SK-N-SH treated with all-trans-retinoic acid at 6 μM for 48 hours (cell line): ENCODE data around the gene STIP1.

ENCODE experiments used
- ATAC-seq: fragments of 200-7000 bp; cut with Tn5 transposase; 3 replicates; pipeline ENCODE4 v1.9.1; 2020; ENCODE audit warnings: mild to moderate bottlenecking, moderate library complexity
- ARNTL ChIP-seq: fragments of 450-650 bp; formaldehyde crosslinking; IDR thresholded peaks from 2 replicates; pipeline ENCODE4 v1.5.0; 2020; ENCODE audit warnings: low read depth, mild to moderate bottlenecking, moderate library complexity, borderline replicate concordance
- CSDC2 ChIP-seq: fragments of 250-450 bp; sonication (Bioruptor Pico); IDR thresholded peaks from 2 replicates; pipeline ENCODE4 v1.5.0; 2020; ENCODE audit warnings: mild to moderate bottlenecking, moderate library complexity
- ESRRG ChIP-seq: fragments of 250-450 bp; sonication (Bioruptor Pico); IDR thresholded peaks from 2 replicates; pipeline ENCODE4 v1.6.1; 2021; ENCODE audit warnings: mild to moderate bottlenecking
- GLIS3 ChIP-seq: fragments of 250-450 bp; sonication (Bioruptor Pico); IDR thresholded peaks from 2 replicates; pipeline ENCODE4 v1.5.0; 2020; ENCODE audit warnings: mild to moderate bottlenecking, moderate library complexity
- ISL1 ChIP-seq: fragments of 250-450 bp; sonication (Bioruptor Pico); IDR thresholded peaks from 2 replicates; pipeline ENCODE4 v2.1.2; 2022; ENCODE audit warnings: mild to moderate bottlenecking, moderate library complexity
- OSR1 ChIP-seq: fragments of 250-450 bp; sonication (Bioruptor Pico); IDR thresholded peaks from 2 replicates; pipeline ENCODE4 v1.8.0; 2022; ENCODE audit warnings: moderate library complexity, mild to moderate bottlenecking, inconsistent platforms
- RARB ChIP-seq: fragments of 250-450 bp; sonication (Bioruptor Pico); IDR thresholded peaks from 2 replicates; pipeline ENCODE4 v1.8.0; 2021; ENCODE audit warnings: mild to moderate bottlenecking, moderate library complexity
- SNAI2 ChIP-seq: fragments of 250-450 bp; sonication (Bioruptor Pico); IDR thresholded peaks from 2 replicates; pipeline ENCODE4 v1.5.0; 2020; ENCODE audit warnings: mild to moderate bottlenecking, moderate library complexity
- TCF4 ChIP-seq: fragments of 250-450 bp; sonication (Bioruptor Pico); IDR thresholded peaks from 2 replicates; pipeline ENCODE4 v1.8.0; 2021; ENCODE audit warnings: mild to moderate bottlenecking, moderate library complexity, borderline replicate concordance
- TOX ChIP-seq: fragments of 250-450 bp; sonication (Bioruptor Pico); IDR thresholded peaks from 2 replicates; pipeline ENCODE4 v1.8.0; 2021; ENCODE audit warnings: mild to moderate bottlenecking, moderate library complexity, borderline replicate concordance
- ZFP3 ChIP-seq: fragments of 250-450 bp; sonication (Bioruptor Pico); IDR thresholded peaks from 2 replicates; pipeline ENCODE4 v1.5.0; 2020; ENCODE audit warnings: mild to moderate bottlenecking, moderate library complexity
- ZFP30 ChIP-seq: fragments of 450-650 bp; formaldehyde crosslinking; IDR thresholded peaks from 2 replicates; pipeline ENCODE4 v1.5.0; 2022; ENCODE audit warnings: mild to moderate bottlenecking, moderate library complexity
- ZNF565 ChIP-seq: fragments of 450-650 bp; formaldehyde crosslinking; conservative IDR thresholded peaks from 2 replicates; pipeline ENCODE4 v1.5.0; 2020; ENCODE audit warnings: low read depth, mild to moderate bottlenecking, moderate library complexity
- ZNF8 ChIP-seq: fragments of 450-650 bp; formaldehyde crosslinking; IDR thresholded peaks from 2 replicates; pipeline ENCODE4 v1.5.0; 2020; ENCODE audit warnings: mild to moderate bottlenecking, moderate library complexity
- TF ChIP-seq, protein P1 (sequence below): fragments of 250-450 bp; sonication (Bioruptor Pico); IDR thresholded peaks from 2 replicates; pipeline ENCODE4 v1.5.0; 2020; ENCODE audit warnings: mild to moderate bottlenecking, moderate library complexity
- TF ChIP-seq, protein P2 (sequence below): fragments of 250-450 bp; sonication (Bioruptor Pico); IDR thresholded peaks from 2 replicates; pipeline ENCODE4 v1.5.1; 2020; ENCODE audit warnings: low read depth, mild to moderate bottlenecking, moderate library complexity
- TF ChIP-seq, protein P3 (sequence below): fragments of 250-450 bp; sonication (Bioruptor Pico); IDR thresholded peaks from 2 replicates; pipeline ENCODE4 v1.8.0; 2020; ENCODE audit warnings: mild to moderate bottlenecking, moderate library complexity, borderline replicate concordance
- TF ChIP-seq, protein P4 (sequence below): fragments of 250-450 bp; sonication (Bioruptor Pico); IDR thresholded peaks from 2 replicates; pipeline ENCODE4 v1.5.1; 2021; ENCODE audit warnings: mild to moderate bottlenecking, moderate library complexity

Gene STIP1

DNA sequence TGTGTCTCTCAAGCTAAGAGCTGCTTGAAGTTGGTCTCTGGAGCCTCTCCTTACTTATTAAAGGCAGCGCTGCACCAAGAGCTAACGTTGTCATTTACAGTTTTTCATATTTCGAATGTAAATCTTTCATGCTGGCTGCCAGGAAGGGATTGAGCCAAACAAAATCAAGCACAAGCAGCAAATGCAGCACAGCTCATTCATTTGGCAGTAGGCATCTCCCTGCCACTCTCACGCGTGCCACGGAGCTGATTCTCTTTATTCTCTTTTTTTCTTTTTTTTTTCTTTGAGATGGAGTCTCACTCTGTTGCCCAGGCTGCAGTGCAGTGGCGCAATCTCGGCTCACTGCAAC is 47.0 kb downstream of the STIP1 start:
- ATAC-seq: no peak
- TF ChIP-seq TOX (CRISPR knock-in tag) (no peak), ZFP3 (CRISPR knock-in tag) (no peak), TCF4 (CRISPR knock-in tag) (no peak), RARB (CRISPR knock-in tag) (no peak), ZFP30 (CRISPR knock-in tag) (no peak)
- TF ChIP-seq, protein P1, sequence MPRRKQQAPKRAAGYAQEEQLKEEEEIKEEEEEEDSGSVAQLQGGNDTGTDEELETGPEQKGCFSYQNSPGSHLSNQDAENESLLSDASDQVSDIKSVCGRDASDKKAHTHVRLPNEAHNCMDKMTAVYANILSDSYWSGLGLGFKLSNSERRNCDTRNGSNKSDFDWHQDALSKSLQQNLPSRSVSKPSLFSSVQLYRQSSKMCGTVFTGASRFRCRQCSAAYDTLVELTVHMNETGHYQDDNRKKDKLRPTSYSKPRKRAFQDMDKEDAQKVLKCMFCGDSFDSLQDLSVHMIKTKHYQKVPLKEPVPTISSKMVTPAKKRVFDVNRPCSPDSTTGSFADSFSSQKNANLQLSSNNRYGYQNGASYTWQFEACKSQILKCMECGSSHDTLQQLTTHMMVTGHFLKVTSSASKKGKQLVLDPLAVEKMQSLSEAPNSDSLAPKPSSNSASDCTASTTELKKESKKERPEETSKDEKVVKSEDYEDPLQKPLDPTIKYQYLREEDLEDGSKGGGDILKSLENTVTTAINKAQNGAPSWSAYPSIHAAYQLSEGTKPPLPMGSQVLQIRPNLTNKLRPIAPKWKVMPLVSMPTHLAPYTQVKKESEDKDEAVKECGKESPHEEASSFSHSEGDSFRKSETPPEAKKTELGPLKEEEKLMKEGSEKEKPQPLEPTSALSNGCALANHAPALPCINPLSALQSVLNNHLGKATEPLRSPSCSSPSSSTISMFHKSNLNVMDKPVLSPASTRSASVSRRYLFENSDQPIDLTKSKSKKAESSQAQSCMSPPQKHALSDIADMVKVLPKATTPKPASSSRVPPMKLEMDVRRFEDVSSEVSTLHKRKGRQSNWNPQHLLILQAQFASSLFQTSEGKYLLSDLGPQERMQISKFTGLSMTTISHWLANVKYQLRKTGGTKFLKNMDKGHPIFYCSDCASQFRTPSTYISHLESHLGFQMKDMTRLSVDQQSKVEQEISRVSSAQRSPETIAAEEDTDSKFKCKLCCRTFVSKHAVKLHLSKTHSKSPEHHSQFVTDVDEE (CRISPR knock-in tag): no peak

DNA sequence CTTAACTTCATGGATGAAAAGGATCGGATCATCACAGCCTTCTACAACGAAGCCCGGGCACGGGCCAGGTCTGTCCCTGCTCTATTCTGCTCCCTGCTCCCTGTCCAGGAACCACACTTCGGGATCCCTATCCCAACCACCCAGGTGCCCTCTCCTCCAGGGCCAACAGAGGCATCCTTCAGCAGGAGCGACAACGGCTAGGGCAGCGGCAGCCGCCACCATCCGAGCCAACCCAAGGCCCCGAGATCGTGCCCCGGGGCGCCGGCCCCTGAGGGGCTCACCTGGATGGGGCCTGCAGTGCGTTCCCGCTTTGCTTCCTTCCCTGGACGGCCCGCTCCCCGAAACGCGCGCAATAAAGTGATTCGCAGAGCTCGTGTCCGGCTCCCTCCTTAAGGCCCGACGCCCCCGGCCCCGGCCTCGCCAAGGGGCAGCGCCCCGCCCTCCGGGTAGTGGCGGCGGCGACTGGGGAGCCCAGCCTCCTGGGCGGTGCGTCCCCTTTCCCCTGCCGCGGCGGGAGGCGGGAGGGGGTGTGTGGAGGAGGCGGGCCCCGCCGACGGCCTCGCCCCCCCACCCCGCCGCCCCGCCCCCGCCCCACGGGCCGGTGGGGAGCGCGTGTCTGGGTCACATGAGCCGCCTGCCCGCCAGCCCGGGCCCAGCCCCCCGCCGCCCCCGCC is 48.1 kb downstream of the STIP1 start, which contains the start of gene VEGFB:
TSS of gene VEGFB (plus strand) at position 672 of the 674 bp plus-strand sequence. CDS start 250 bp downstream, outside the sequence.
- TF ChIP-seq ZFP30 (CRISPR knock-in tag) (no peak), ARNTL (CRISPR knock-in tag) (no peak), ZNF565 (CRISPR knock-in tag) (no peak), ISL1 (CRISPR knock-in tag) (no peak), RARB (CRISPR knock-in tag) (no peak), GLIS3 (CRISPR knock-in tag) (no peak), ESRRG (CRISPR knock-in tag) (no peak), OSR1 (CRISPR knock-in tag) (no peak)
- TF ChIP-seq, protein P2, sequence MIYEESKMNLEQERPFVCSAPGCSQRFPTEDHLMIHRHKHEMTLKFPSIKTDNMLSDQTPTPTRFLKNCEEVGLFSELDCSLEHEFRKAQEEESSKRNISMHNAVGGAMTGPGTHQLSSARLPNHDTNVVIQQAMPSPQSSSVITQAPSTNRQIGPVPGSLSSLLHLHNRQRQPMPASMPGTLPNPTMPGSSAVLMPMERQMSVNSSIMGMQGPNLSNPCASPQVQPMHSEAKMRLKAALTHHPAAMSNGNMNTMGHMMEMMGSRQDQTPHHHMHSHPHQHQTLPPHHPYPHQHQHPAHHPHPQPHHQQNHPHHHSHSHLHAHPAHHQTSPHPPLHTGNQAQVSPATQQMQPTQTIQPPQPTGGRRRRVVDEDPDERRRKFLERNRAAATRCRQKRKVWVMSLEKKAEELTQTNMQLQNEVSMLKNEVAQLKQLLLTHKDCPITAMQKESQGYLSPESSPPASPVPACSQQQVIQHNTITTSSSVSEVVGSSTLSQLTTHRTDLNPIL (CRISPR knock-in tag): no peak
- ATAC-seq: peak; percentile 54

DNA sequence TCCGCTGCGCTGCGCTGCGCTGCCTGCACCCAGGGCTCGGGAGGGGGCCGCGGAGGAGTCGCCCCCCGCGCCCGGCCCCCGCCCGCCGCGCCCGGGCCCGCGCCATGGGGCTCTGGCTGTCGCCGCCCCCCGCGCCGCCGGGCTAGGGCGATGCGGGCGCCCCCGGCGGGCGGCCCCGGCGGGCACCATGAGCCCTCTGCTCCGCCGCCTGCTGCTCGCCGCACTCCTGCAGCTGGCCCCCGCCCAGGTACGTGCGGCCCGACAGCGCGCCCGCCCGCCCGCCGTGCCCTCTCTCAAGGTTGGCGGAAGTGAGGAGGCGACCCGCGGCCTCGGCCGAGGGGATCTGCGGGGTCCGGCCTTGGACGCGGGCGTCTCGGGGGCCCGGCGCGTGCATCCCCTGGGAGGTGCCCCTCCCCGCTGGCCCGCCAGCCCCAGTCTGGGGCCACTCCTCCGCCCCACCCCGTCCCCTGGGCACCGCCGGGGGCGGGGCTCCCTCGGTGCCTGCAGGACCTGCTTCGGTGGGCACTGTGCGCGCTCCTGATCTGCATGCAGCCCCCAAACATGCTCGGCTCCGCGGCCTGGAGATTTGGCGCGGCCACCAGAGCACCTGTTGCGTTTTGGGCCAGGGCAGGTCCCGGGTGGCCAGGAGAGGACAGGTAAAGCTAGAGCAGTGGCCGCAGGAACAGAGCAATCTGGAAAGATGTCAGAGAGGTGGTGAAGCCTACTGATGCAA is 48.8 kb downstream of the STIP1 start:
- ATAC-seq: peak; percentile 41

More for the DNA sequence above, 48.8 kb downstream of the STIP1 start:
- TF ChIP-seq RARB (CRISPR knock-in tag): no peak
- no peak for TF ChIP-seq SNAI2 (CRISPR knock-in tag)
- TF ChIP-seq CSDC2 (CRISPR knock-in tag): no peak
- TF ChIP-seq ZNF8 (CRISPR knock-in tag): no peak
- no peak for TF ChIP-seq TCF4 (CRISPR knock-in tag)
- TF ChIP-seq GLIS3 (CRISPR knock-in tag): no peak
- TF ChIP-seq OSR1 (CRISPR knock-in tag): no peak
- TF ChIP-seq, protein P3, sequence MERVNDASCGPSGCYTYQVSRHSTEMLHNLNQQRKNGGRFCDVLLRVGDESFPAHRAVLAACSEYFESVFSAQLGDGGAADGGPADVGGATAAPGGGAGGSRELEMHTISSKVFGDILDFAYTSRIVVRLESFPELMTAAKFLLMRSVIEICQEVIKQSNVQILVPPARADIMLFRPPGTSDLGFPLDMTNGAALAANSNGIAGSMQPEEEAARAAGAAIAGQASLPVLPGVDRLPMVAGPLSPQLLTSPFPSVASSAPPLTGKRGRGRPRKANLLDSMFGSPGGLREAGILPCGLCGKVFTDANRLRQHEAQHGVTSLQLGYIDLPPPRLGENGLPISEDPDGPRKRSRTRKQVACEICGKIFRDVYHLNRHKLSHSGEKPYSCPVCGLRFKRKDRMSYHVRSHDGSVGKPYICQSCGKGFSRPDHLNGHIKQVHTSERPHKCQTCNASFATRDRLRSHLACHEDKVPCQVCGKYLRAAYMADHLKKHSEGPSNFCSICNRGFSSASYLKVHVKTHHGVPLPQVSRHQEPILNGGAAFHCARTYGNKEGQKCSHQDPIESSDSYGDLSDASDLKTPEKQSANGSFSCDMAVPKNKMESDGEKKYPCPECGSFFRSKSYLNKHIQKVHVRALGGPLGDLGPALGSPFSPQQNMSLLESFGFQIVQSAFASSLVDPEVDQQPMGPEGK (CRISPR knock-in tag): no peak
- TF ChIP-seq ZFP30 (CRISPR knock-in tag): no peak
- TF ChIP-seq, protein P4, sequence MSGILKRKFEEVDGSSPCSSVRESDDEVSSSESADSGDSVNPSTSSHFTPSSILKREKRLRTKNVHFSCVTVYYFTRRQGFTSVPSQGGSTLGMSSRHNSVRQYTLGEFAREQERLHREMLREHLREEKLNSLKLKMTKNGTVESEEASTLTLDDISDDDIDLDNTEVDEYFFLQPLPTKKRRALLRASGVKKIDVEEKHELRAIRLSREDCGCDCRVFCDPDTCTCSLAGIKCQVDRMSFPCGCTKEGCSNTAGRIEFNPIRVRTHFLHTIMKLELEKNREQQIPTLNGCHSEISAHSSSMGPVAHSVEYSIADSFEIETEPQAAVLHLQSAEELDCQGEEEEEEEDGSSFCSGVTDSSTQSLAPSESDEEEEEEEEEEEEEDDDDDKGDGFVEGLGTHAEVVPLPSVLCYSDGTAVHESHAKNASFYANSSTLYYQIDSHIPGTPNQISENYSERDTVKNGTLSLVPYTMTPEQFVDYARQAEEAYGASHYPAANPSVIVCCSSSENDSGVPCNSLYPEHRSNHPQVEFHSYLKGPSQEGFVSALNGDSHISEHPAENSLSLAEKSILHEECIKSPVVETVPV (CRISPR knock-in tag): no peak
